A549 (cell line): ENCODE measurements around the gene AKT1S1. TPM values are rescaled to one million over a fixed set of nuclear protein-coding genes. Genes with fewer than 3 reads are reported as not detected.

ENCODE experiments used
- ATAC-seq, 2 experiments: fragments of 200-7000 bp in 1 of 2; fragments of >200 bp in 1 of 2; cut with Nextera tagmentation in 1 of 2; cut with Tn5 transposase in 1 of 2; 3 replicates each; pipeline versions ENCODE4 v1.8.0 to v1.9.1; 2018 to 2020; ENCODE audit warnings: mild to moderate bottlenecking in 1 of 2, moderate library complexity in 1 of 2
- CTCF ChIA-PET: fragments of 300-600 bp; sonication (Branson Sonifier 250); formaldehyde crosslinking; extraction: SDS; loops from one replicate; lab custom pipeline; 2021; ENCODE audit warnings: antibody characterized with exemption, inconsistent platforms; lab: Yijun Ruan, JAX
- POLR2A ChIA-PET: fragments of 350-600 bp; formaldehyde crosslinking; extraction: SDS; loops from one replicate; lab custom pipeline; 2021; ENCODE audit warnings: antibody characterized with exemption, inconsistent platforms; lab: Yijun Ruan, JAX
- DNase-seq, 2 experiments: peaks; one replicate each; pipeline versions ENCODE4 v3.0.0 to v3.0.0-alpha.2; 2011 to 2016; ENCODE audit warnings: low read depth in 1 of 2, low spot score in 1 of 2
- FAIRE-seq: peaks from 2 replicates; lab custom pipeline; 2011; peaks lifted over from hg19 to GRCh38; lab: Jason Lieb, UNC
- H3K27ac ChIP-seq, 2 experiments: fragments of >200 bp; sonication (Bioruptor Twin); formaldehyde crosslinking; 3 replicates each; pipeline ENCODE4 v1.5.1; 2016 to 2017
- H3K4me1 ChIP-seq: fragments of >200 bp; sonication (Bioruptor Twin); formaldehyde crosslinking; 3 replicates; pipeline ENCODE4 v1.6.1; 2016
- H3K4me2 ChIP-seq: fragments of >200 bp; sonication (Bioruptor Twin); formaldehyde crosslinking; 3 replicates; pipeline ENCODE4 v1.6.1; 2016
- H3K4me3 ChIP-seq: fragments of >200 bp; sonication (Bioruptor Twin); formaldehyde crosslinking; 3 replicates; pipeline ENCODE4 v1.5.1; 2016
- H3K9me3 ChIP-seq: fragments of >200 bp; sonication (Bioruptor Twin); formaldehyde crosslinking; 3 replicates; pipeline ENCODE4 v1.6.1; 2016
- BHLHE40 ChIP-seq: IDR thresholded peaks from 2 replicates; pipeline ENCODE4 v1.6.1; 2012; ENCODE audit warnings: low read depth, low read length, inconsistent platforms
- CBX2 ChIP-seq: fragments of 200-600 bp; sonication (generic); IDR thresholded peaks from 2 replicates; pipeline ENCODE4 v1.6.1; 2016; ENCODE audit warnings: low read depth, mild to moderate bottlenecking, borderline replicate concordance
- CHD2 ChIP-seq: fragments of 150-350 bp; IDR thresholded peaks from 2 replicates; pipeline ENCODE4 v1.6.1; 2014; ENCODE audit warnings: low read length; ENCODE audit not compliant: partially characterized antibody
- CHD4 ChIP-seq: fragments of 200-600 bp; sonication (generic); IDR thresholded peaks from 2 replicates; pipeline ENCODE4 v1.6.1; 2016; ENCODE audit warnings: antibody characterized with exemption, mild to moderate bottlenecking, borderline replicate concordance
- EP300 ChIP-seq, 2 experiments: fragments of >200 bp; sonication (Bioruptor Twin); formaldehyde crosslinking; IDR thresholded peaks; 2 replicates in 1 of 2; 3 replicates in 1 of 2; pipeline ENCODE4 v1.6.1; 2016 to 2017
- ESRRA ChIP-seq: fragments of 150-350 bp; IDR thresholded peaks from 2 replicates; pipeline ENCODE4 v1.6.1; 2014; ENCODE audit warnings: mild to moderate bottlenecking, low read length, borderline replicate concordance
- FOSB ChIP-seq: fragments of 250-450 bp; sonication (Bioruptor Pico); IDR thresholded peaks from 2 replicates; pipeline ENCODE4 v1.5.0; 2020; ENCODE audit warnings: mild to moderate bottlenecking, moderate library complexity
- FOXS1 ChIP-seq: fragments of 250-450 bp; sonication (Bioruptor Pico); IDR thresholded peaks from 2 replicates; pipeline ENCODE4 v1.5.0; 2020; ENCODE audit warnings: mild to moderate bottlenecking, moderate library complexity
- HEYL ChIP-seq: fragments of 250-450 bp; sonication (Bioruptor Pico); IDR thresholded peaks from 2 replicates; pipeline ENCODE4 v1.8.0; 2021; ENCODE audit warnings: mild to moderate bottlenecking, moderate library complexity
- HOXA7 ChIP-seq: fragments of 250-450 bp; sonication (Bioruptor Pico); IDR thresholded peaks from 2 replicates; pipeline ENCODE4 v1.5.0; 2020; ENCODE audit warnings: mild to moderate bottlenecking, moderate library complexity
- HOXB5 ChIP-seq: fragments of 250-450 bp; sonication (Bioruptor Pico); IDR thresholded peaks from 2 replicates; pipeline ENCODE4 v1.5.0; 2020; ENCODE audit warnings: mild to moderate bottlenecking, moderate library complexity
- KDM5A ChIP-seq: fragments of 200-600 bp; sonication (generic); IDR thresholded peaks from 2 replicates; pipeline ENCODE4 v1.6.1; 2016; ENCODE audit warnings: antibody characterized with exemption, mild to moderate bottlenecking
- MAFK ChIP-seq: fragments of 450-650 bp; IDR thresholded peaks from 2 replicates; pipeline ENCODE4 v1.6.1; 2014; ENCODE audit not compliant: partially characterized antibody
- MAZ ChIP-seq: fragments of 150-350 bp; IDR thresholded peaks from 2 replicates; pipeline ENCODE4 v1.6.1; 2014; ENCODE audit warnings: antibody characterized with exemption, low read depth, low read length, borderline replicate concordance
- MYC ChIP-seq: IDR thresholded peaks from 2 replicates; pipeline ENCODE4 v1.6.1; 2012; ENCODE audit warnings: mild to moderate bottlenecking, inconsistent platforms, low read length, improper control_type of control experiment, borderline replicate concordance
- NR3C1 ChIP-seq: fragments of >200 bp; sonication (Bioruptor Twin); formaldehyde crosslinking; IDR thresholded peaks from 3 replicates; pipeline ENCODE4 v1.6.1; 2017
- PHF8 ChIP-seq: fragments of 200-600 bp; sonication (generic); IDR thresholded peaks from 2 replicates; pipeline ENCODE4 v1.6.1; 2016; ENCODE audit warnings: low read depth, mild to moderate bottlenecking, antibody characterized with exemption, moderate library complexity, borderline replicate concordance
- POLR2AphosphoS2 ChIP-seq: conservative IDR thresholded peaks from 2 replicates; pipeline ENCODE4 v1.6.1; 2012; ENCODE audit warnings: low read length, improper control_type of control experiment, inconsistent platforms
- TFCP2L1 ChIP-seq: fragments of 250-450 bp; sonication (Bioruptor Pico); IDR thresholded peaks from 2 replicates; pipeline ENCODE4 v1.5.0; 2021; ENCODE audit warnings: mild to moderate bottlenecking
- TP53 ChIP-seq: fragments of 250-450 bp; sonication (Bioruptor Pico); IDR thresholded peaks from 2 replicates; pipeline ENCODE4 v1.5.0; 2021; ENCODE audit warnings: mild to moderate bottlenecking, moderate library complexity
- ZFP36 ChIP-seq: fragments of 450-650 bp; IDR thresholded peaks from 2 replicates; pipeline ENCODE4 v1.6.1; 2014; ENCODE audit warnings: borderline replicate concordance; ENCODE audit not compliant: partially characterized antibody
- ZSCAN20 ChIP-seq: fragments of 250-450 bp; sonication (Bioruptor Pico); IDR thresholded peaks from 2 replicates; pipeline ENCODE4 v1.8.0; 2022; ENCODE audit warnings: mild to moderate bottlenecking, moderate library complexity
- WGBS: methylation state at CpG from one replicate; pipeline ENCODE4 v1.1.6; 2017; ENCODE audit errors: missing lambda C conversion rate; 5-methylcytosine and 5-hydroxymethylcytosine counted together
- polyA plus RNA-seq, 4 experiments: library from polyadenylated mRNA; depleted of rRNA in 3 of 4; stranded (reverse); fragments of >200 nt; fragmentation: RNase III in 1 of 4; extraction: RNeasy Plus Mini Kit Qiagen cat#74134 plus additional on column Dnase treatment in 1 of 4; gene quantifications; 2 replicates in 3 of 4; 3 replicates in 1 of 4; pipeline ENCODE4 v1.2.3, GENCODE V29; 2011 to 2017
- TF ChIP-seq, protein P1 (sequence below): fragments of >200 bp; sonication (Bioruptor Twin); formaldehyde crosslinking; IDR thresholded peaks from 3 replicates; pipeline ENCODE4 v1.6.1; 2016
- TF ChIP-seq, protein P2 (sequence below): fragments of 150-350 bp; IDR thresholded peaks from 2 replicates; pipeline ENCODE4 v1.6.1; 2014; ENCODE audit warnings: low read depth, mild to moderate bottlenecking, low read length
- TF ChIP-seq, protein P3 (sequence below): fragments of >200 bp; sonication (Bioruptor Twin); formaldehyde crosslinking; IDR thresholded peaks from 2 replicates; pipeline ENCODE4 v1.6.1; 2016

AKT1S1 gene
- polyA plus RNA-seq, 2 of the 4 experiments (the other 2 are of a cell fraction), result 39.2 to 75.9 TPM

DNA sequence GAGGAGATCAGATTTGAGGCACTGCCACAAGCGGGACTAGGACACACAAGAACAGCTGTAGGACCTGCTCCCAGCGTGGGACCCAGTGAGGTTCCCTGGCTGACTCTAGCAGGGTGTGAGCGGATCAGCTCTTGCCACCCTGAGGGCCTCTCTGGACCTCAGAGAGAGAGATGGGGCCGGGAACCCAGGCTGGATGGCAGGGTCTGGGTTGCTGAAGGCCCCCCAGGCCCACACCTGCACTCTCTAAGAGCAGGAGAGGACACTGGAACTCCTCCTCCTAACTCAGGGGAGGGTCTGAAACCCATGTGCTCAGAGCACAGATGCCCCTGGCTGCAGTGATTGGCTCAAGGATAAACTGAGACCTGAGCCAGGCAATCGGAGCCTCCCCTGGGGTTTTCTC, 33.0 kb upstream of the AKT1S1 start:
- Histone ChIP-seq H3K27ac (no peak overlapping the region), H3K4me2 (no peak overlapping the region), H3K9me3 (no peaks in the 10 kb centered on the region), H3K4me1 (no peaks in the 10 kb centered on the region), H3K4me3 (no peak overlapping the region)
- FAIRE-seq (no peak), ATAC-seq (no peak; a peak in 2 of 6 replicates)
- ChIA-PET CTCF (interaction anchor here (1.8 to 2.4 kb wide), 4 partner anchors 16 to 28 kb away, joined by 6 to 14 read pairs (median 11); no protein-coding TSS in a partner anchor), POLR2A (no interaction called here)
- TF ChIP-seq MAZ (no peak), POLR2AphosphoS2 (no peak), FOXS1 (CRISPR knock-in tag) (no peak), TFCP2L1 (no peak)
- TF ChIP-seq, protein P1, sequence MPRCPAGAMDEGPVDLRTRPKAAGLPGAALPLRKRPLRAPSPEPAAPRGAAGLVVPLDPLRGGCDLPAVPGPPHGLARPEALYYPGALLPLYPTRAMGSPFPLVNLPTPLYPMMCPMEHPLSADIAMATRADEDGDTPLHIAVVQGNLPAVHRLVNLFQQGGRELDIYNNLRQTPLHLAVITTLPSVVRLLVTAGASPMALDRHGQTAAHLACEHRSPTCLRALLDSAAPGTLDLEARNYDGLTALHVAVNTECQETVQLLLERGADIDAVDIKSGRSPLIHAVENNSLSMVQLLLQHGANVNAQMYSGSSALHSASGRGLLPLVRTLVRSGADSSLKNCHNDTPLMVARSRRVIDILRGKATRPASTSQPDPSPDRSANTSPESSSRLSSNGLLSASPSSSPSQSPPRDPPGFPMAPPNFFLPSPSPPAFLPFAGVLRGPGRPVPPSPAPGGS, result no peak
- TF ChIP-seq, all 56 proteins: peak for 0
- DNase-seq, result no peak
- 95% methylated on average over 4 of the region's 5 CpGs for WGBS

DNA sequence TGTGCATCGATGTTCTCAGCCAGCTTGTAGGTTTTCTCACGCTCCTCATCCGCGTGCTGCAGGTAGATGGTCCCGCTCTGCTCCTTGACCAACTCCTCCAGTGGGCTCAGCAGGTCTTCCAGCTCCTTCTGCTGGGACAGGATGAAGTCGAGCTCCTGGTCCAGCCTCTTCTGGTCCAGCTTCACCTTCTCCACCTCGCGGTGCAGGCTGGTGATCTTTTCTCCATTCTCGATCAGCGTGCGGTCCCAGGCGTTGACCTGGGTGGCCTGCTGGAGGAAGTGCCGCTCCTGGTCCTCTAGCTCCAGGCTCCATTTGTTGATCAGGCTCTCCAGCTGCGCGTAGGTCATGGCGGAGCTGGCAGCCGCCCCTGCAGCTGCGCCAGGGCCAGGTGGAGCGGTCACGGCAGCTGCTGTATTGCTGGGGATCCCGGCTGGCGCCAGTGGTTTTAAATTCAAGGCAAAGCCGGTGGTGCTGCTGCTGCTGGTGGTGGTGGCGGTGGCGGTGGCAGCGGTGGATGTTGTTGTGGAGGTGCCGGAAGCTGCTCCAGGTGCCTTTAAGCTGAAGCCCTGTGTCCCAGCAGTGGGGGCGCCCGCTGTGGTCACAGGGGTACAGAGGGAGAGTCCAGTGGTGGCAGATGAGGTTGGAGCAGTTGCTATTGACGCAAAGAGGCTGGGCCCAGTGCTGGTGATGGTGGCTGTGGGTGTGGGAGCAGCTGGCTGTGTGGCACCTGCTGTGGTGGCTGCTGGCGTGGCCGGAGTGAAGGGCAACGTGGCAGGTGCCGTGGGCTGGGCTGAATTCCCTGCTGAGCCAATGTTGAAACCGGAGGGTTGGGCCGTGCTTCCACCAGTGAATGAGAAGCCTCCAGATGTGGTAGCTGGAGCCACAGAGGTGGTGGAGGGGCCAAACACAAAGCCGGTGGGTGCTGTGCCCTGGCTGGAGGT, 31.6 kb upstream of the AKT1S1 start:
- DNase-seq (no peak), ATAC-seq (no peak), FAIRE-seq (no peak)
- ChIA-PET POLR2A (interaction anchor here (0.5 to 1.0 kb wide), 2 partner anchors 17 to 21 kb away, joined by 3 to 4 read pairs; no protein-coding TSS in a partner anchor), CTCF (interaction anchor here (1.0 to 2.4 kb wide), 4 partner anchors 11 to 29 kb away, joined by 3 to 14 read pairs (median 6); no protein-coding TSS in a partner anchor)
- no peak overlapping the region for H3K27ac ChIP-seq
- no peaks in the 10 kb centered on the region for H3K4me1 ChIP-seq
- no peaks in the 10 kb centered on the region for H3K9me3 ChIP-seq
- WGBS, result 96% methylated on average over 37 of the region's 37 CpGs
- TF ChIP-seq, protein P2, sequence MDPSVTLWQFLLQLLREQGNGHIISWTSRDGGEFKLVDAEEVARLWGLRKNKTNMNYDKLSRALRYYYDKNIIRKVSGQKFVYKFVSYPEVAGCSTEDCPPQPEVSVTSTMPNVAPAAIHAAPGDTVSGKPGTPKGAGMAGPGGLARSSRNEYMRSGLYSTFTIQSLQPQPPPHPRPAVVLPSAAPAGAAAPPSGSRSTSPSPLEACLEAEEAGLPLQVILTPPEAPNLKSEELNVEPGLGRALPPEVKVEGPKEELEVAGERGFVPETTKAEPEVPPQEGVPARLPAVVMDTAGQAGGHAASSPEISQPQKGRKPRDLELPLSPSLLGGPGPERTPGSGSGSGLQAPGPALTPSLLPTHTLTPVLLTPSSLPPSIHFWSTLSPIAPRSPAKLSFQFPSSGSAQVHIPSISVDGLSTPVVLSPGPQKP, result no peak
- TF ChIP-seq ZFP36 (no peak), CHD2 (no peak), NR3C1 (no peak), BHLHE40 (no peak), TP53 (CRISPR knock-in tag) (no peak), EP300 (IDR thresholded peaks at IDR 0.05) (no peak), HEYL (CRISPR knock-in tag) (no peak), PHF8 (no peak), MYC (no peak), ESRRA (no peak), HOXA7 (CRISPR knock-in tag) (no peak), CBX2 (no peak), ZSCAN20 (no peak), HOXB5 (no peak), CHD4 (no peak), MAFK (no peak), FOSB (CRISPR knock-in tag) (no peak), KDM5A (no peak)
- TF ChIP-seq, protein P3, sequence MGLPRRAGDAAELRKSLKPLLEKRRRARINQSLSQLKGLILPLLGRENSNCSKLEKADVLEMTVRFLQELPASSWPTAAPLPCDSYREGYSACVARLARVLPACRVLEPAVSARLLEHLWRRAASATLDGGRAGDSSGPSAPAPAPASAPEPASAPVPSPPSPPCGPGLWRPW, result no peak
- no peak overlapping the region for H3K4me2 ChIP-seq
- no peak overlapping the region for H3K4me3 ChIP-seq
